Stimulated activated CD4-positive, alpha-beta T cell treated with anti-CD3 and anti-CD28 coated beads, Interleukin-15, amount 100 ng/mL, for 24 hours (primary cell): ENCODE data around the gene NXF2B.
"Not testable (repeated sequence)": the region's sequence is repeated elsewhere in the genome, so short reads cannot be mapped to it uniquely, and the experiment has no call there.

Experiments used
- DNase-seq: peaks from one replicate; pipeline ENCODE4 v3.0.0-alpha.2; 2020

Gene NXF2B

DNA sequence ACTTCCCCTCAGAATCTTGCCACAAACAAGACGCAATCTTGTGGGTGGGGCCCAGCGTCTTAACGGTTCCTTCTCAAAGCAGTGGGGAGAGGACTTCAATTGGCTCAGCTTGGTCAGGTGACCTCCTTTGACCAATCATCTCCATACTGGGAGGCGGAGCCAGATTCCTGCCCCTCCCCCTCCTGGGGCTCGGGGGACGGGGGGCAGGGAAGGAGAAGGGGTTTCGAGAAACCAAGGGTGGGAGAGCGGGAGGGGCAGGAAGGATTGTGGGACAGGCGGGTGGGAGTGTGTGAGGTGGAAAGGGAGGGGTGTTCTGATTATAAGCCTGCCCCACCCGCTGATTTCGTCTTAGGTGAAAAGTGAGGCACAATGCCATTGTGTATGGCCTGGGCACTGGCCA, at the start of gene NXF2B:
Gene NXF2B (minus strand): TSS at position 101 of the 400 bp plus-strand sequence. CDS start 59,972 bp downstream, outside the sequence.
- DNase-seq: not testable (repeated sequence)

GRCh38 chrX:102478765-102479164, 39.0 kb upstream of the NXF2B start:
- DNase-seq: not testable (repeated sequence)

DNA sequence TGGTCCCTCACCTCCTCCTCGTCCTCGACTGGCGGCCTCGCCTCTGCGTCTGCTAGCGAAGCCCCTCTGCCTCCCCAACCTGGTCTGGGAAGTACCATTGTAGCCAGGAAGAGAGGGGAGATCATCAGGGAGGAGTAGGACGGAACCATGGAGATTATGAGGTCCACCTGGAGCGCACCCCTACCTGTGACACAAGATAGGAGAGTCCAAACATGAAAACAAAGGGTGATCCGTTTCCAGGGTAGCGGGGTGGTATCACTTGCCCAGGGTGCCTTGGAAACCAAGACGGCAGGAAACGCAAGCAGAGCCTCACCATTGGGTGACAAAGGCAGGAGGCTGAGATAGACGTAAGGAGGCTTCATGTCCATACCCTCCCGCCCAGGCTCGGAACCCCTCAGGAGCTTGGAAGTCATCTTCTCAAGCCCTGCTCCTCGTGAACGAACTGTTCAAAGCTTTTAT, 32.0 kb upstream of the NXF2B start, which contains the start of gene TCP11X2:
Gene TCP11X2 (minus strand): TSS at position 51 of the 459 bp plus-strand sequence.
- not testable (repeated sequence) for DNase-seq

- DNase-seq: not testable (repeated sequence)
Observed at GRCh38 chrX:102470215-102470614, 30.4 kb upstream of the NXF2B start.

DNA sequence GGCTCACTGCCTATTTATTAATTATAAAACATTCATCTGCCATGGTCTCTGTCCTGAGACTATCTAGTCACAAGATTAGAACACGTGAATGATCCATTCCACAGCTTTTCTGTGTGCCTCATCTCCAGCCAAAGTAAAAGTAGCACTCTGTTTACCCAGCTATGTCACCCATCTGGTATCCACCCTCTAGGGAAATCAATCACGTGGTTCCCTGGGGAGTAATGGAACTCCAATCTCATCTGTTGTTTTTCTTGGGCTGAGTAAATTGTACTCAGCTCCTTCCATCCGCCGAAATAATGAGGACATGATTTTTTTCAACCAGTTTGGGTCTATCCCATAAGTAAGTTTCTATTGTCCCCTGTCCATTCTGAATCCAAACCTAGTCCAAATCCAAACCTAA, 18.8 kb upstream of the NXF2B start:
- DNase-seq: not testable (repeated sequence)

GRCh38 chrX:102414493-102414892, 25.3 kb downstream of the NXF2B start:
- DNase-seq: not testable (repeated sequence)

DNA sequence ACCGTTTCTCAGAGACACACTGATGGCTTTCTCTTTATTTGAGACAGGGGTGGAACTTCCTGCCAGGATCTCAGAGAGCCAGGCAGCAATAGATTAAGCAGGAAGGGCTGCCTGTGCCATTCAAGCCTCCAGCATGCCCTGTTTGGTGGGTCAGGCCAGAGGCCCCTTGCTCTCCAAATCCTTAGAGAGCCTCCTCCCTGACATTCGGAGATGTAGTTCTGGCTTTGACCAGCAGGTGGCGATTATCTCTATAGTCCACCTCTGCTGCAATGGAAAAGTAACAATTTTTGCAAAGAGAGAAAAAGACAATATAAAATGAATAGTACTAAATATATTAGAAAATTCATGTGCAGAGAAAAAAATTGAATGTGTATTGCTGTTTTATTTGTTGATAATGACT, 93.9 kb downstream of the NXF2B start:
- peak; percentile 67 for DNase-seq

GRCh38 chrX:102341867-102342266, 97.9 kb downstream of the NXF2B start:
- no peak for DNase-seq

DNA sequence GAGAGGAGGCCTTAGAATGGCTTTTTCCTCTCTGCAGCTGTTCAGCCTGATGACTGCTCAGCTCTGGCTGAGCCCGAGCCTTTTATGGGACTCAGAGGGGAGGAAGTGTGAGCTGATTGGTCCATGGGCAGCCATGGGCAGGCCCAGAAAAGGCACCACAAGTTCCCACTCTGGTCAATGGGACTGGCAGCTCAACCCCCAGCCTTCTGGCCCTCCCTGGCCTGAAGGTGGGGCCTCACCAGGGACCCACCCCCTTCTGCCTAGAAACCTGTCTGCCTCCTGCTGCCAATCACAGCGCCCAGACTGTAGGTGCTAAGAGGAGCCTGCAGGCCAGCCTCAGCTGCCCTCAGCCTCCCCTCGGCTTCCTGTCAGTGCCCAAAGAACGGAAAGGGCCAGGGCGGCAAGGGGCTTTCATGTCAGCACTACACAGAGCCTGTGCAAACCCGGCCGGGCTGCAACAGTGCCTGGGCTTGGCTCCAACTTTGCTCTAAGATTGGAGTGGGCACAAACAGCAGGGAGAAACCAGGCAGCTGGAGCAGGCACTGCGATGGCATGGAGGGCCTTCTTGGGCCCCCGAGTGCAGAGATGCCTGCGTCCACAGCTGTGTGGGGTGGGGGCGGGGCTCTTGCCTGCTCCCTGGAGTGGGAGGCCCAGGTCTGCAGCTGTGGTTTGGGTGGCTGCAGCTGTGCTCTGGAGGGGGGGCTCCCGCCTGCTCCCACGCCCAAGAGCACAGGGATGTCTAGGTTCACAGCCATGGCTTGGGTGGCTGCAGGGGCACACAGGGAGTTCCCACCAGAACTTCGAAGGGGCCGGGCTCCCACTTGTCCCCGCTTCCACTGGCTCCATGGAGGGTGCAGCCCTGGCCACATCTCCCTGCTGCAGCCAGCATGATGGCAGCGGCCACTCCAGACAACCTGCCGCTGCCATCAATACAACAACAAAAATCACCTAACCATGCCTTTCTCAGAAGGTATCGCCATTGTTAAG, 100.2 kb downstream of the NXF2B start:
- DNase-seq: peak; percentile 13

DNA sequence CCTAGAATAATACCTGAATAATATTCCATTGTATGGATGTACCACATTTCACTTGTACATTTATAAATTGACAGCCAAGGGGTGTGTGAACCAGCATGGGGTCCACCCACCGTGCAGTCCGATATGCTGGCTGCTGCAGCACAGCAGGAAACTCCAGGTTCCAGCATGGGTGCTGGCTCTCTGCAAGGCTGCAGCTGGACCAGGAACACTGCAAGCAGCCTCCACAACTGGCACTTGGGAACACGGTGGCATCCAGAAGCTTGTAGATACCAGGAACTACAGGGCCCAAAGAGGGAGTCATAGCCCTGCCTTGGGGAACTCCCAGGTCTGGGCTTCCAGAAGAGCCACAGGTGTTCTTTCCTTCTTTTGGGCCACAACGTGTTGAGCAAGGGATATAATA, 101.6 kb downstream of the NXF2B start:
- DNase-seq: no peak
